Measurements from ENCODE around the gene CRACDL. TPM values are rescaled to one million over a fixed set of nuclear protein-coding genes. Genes with fewer than 3 reads are reported as not detected.
A peak's percentile ranks its signal among the peaks of the same experiment; 100 is the strongest.

The CRACDL gene
- total RNA-seq, 1 donor from 2014 or later, result 6.2 TPM

DNA sequence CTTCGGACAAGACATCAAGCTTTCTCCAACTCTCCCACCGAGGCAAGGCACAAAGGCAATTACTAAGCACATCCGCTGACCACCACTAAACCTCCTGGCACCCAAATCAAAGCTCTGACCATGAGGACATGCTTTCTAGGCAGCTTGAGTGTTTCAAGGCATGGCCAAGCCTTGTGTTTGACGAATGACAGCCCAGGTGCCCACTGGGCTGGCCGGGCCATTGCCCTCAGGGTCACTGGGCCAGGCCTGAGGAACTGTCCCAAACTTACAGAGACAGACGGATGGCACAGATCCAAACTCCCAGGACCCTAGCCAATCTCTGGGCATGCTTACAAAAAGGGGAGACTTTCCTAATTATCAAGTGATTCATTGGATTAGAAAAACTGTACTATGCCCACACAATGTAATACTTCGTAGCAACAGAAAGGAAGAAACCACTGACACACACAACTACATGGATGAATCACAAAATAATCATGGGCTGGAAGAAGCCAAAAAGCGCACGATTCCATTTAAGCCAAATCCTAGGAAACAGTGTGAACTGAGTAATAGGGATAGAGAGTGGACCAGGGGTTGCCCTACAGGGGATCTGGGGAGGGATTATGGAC is 20.2 kb downstream of the CRACDL start:
- Mint-ChIP-seq H3K27ac (no peak overlapping the region), H3K9me3 (no peaks in the 10 kb centered on the region), H3K36me3 (no peaks in the 10 kb centered on the region), H3K4me1 (ENCODE audit: unreplicated experiment) (peaks cover 4% of the 10 kb centered on the region), H3K27me3 (peaks cover 7% of the 10 kb centered on the region), H3K4me3 (no peak overlapping the region)
- TF ChIP-seq CTCF (conservative IDR thresholded peaks at IDR 0.05), result no peak
- DNase-seq (ENCODE audit: extremely low spot score, unreplicated experiment), result no peak

- DNase-seq (ENCODE audit: extremely low spot score, unreplicated experiment), result no peak
- Mint-ChIP-seq H3K4me3 (no peak overlapping the region), H3K36me3 (no peaks in the 10 kb centered on the region), H3K4me1 (ENCODE audit: unreplicated experiment) (peaks cover 4% of the 10 kb centered on the region), H3K27ac (no peak overlapping the region), H3K27me3 (peaks cover 4% of the 10 kb centered on the region), H3K9me3 (no peaks in the 10 kb centered on the region)
- TF ChIP-seq CTCF (conservative IDR thresholded peaks at IDR 0.05), result no peak
Observed at GRCh38 chr2:98914713-98915580, 21.1 kb downstream of the CRACDL start.

DNA sequence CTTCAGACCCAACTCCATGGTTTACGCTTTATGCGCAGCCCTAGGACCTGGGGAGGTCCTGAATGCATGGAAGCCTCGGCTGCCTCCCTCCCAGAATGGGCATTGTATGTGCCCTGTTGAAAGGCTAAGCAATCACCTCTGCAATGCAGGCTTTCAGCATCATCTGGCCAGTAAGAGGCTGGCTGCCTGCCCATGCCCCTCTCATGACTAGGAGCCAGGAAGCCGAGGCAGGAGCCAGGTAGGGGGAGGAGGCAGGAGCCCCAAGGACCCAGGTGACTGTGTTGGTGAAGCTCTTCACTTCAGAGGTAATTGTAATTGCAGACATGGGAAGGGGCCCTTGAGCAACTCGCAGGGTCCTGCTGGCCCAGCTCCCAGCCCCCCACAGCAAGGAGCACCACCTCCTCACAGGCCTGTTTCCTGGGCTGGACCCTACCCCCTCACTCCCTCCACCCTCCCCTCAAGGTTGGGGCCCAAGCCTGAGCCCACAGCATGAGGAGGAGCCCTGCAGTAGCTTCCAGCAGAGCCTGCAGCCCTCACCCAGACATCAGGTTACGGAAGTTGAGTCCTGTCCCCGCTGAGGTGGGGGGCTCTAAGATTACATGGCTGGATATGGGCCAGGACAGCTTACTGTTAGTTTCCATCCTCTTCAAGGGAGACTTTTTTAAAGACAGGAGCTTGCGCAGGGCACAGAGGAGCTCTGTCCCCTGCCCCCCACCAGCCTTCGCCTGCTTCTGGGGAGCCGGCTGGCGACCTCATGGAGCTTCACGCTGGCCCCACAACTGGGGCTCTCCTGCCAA is 21.9 kb downstream of the CRACDL start:
- H3K4me3 Mint-ChIP-seq, result no peak overlapping the region
- no peak for TF ChIP-seq CTCF (conservative IDR thresholded peaks at IDR 0.05)
- no peaks in the 10 kb centered on the region for H3K9me3 Mint-ChIP-seq
- peak; percentile 55 for DNase-seq (ENCODE audit: extremely low spot score, unreplicated experiment)
- peaks cover 12% of the 10 kb centered on the region for H3K4me1 Mint-ChIP-seq (ENCODE audit: unreplicated experiment)
- peaks cover 4% of the 10 kb centered on the region for H3K27me3 Mint-ChIP-seq
- no peaks in the 10 kb centered on the region for H3K36me3 Mint-ChIP-seq
- no peak overlapping the region for H3K27ac Mint-ChIP-seq

DNA sequence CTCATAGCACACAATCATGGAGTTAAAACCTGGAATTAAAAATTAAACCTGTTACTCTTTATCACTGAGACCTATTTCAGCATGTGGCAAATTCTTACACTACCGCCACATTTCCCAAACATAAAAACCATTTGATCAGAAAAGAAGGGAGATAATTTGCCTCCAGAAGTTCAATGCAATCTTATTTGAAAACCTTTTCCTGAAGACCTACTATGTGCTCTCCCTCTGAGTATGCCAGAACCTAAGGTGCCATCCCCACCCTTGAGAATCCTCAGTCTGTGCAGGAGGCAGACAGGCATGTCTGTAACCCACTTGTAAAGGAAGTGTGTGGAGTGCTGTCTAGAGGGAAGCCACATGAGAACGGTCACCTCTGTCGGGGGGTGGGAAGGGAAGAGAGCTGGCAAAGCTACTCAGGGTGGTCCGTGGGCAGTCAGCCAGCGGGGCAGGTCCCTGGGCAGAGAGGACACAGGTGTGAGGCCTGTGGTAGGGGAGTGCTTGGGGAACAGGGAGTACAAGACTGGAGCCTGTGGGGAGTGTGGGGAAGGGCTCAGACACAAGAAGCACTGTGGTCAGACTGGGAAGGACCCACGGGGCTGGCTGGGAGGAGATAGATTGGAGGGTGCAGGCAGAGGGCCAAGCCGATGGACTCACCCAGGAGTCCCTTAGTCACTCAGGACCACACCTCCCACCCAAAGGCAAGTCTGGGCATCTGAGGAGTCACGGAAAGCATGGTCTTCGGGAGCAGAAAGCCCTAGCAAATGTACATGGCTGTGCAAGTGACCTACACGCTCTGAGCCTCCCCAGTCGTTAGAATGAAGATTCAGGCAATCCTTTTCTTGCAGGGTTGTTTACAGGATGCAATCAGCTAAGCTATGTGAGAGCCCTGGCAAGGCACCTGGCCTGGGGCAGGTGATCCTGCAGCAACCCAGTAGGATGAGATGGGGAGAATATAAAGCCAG is 22.8 kb downstream of the CRACDL start:
- peaks cover 21% of the 10 kb centered on the region for H3K4me1 Mint-ChIP-seq (ENCODE audit: unreplicated experiment)
- H3K27me3 Mint-ChIP-seq, result peaks cover 4% of the 10 kb centered on the region
- H3K4me3 Mint-ChIP-seq, result no peak overlapping the region
- peak; percentile 44 for DNase-seq (ENCODE audit: extremely low spot score, unreplicated experiment)
- H3K9me3 Mint-ChIP-seq, result no peaks in the 10 kb centered on the region
- TF ChIP-seq CTCF (conservative IDR thresholded peaks at IDR 0.05), result no peak
- peak overlapping the region; percentile 16 for H3K27ac Mint-ChIP-seq
- H3K36me3 Mint-ChIP-seq, result no peaks in the 10 kb centered on the region

Measured in type B pancreatic cell (in vitro differentiated cells).